KOPT-K1 (cell line): ENCODE data around the gene MYO1D.
A peak's percentile ranks its signal among the peaks of the same experiment; 100 is the strongest.

Experiments used
- H3K27ac ChIP-seq: fragments of 200-600 bp; sonication (generic); 2 replicates; pipeline ENCODE4 v1.5.1; 2016; ENCODE audit warnings: antibody characterized with exemption, mild to moderate bottlenecking, low read depth, low read length; ENCODE audit not compliant: poor library complexity, severe bottlenecking
- H3K36me3 ChIP-seq: fragments of 200-600 bp; sonication (generic); 2 replicates; pipeline ENCODE4 v1.5.1; 2017; ENCODE audit warnings: antibody characterized with exemption, mild to moderate bottlenecking, low read length, moderate library complexity; ENCODE audit not compliant: insufficient read depth
- H3K9me3 ChIP-seq: fragments of 200-600 bp; sonication (generic); 2 replicates; pipeline ENCODE4 v1.5.1; 2017; ENCODE audit warnings: antibody characterized with exemption, low read length, mild to moderate bottlenecking; ENCODE audit not compliant: insufficient read depth, poor library complexity, severe bottlenecking

Gene MYO1D

GRCh38 chr17:32444301-32445073 lies 432.4 kb downstream of the MYO1D start, which contains the start of gene PSMD11:
Gene PSMD11 (plus strand): TSS chr17:32444510. CDS start chr17:32444524, 14 bp downstream.
- Histone ChIP-seq H3K27ac (peak within 1 kb of the TSS; percentile 83), H3K36me3 (peaks cover 32% of the 10 kb centered on the region), H3K9me3 (no peaks in the 10 kb centered on the region)

GRCh38 chr17:32443827-32444300 lies 433.1 kb downstream of the MYO1D start:
- Histone ChIP-seq H3K9me3 (no peaks in the 10 kb centered on the region), H3K27ac (no peak overlapping the region), H3K36me3 (peaks cover 26% of the 10 kb centered on the region)
